Adrenal gland (tissue), 5 donors: ENCODE data around the gene GRIA1.

Experiments
- CTCF ChIP-seq, 6 experiments: fragments of 450-650 bp in 4 of 6; fragments of 200-600 bp in 2 of 6; sonication (generic) in 1 of 6; IDR thresholded peaks; 1 replicate in 5 of 6; 2 replicates in 1 of 6; pipeline versions ENCODE4 v1.5.1 to v1.8.0; 2016 to 2021; ENCODE audit warnings: antibody characterized with exemption in 6 of 6, mild to moderate bottlenecking in 2 of 6, moderate library complexity in 1 of 6
- POLR2A ChIP-seq, 2 donors: fragments of 450-650 bp; IDR thresholded peaks; one replicate each; pipeline ENCODE4 v1.6.1; 2017; ENCODE audit warnings: antibody characterized with exemption in 2 of 2, mild to moderate bottlenecking in 2 of 2, moderate library complexity in 1 of 2
- donor health status: DM: no; HTN: no; CAD: no.

- TF ChIP-seq CTCF (IDR thresholded peaks at IDR 0.05) = no peak
- no peak for TF ChIP-seq POLR2A (IDR thresholded peaks at IDR 0.05)
Observed at GRCh38 chr5:153753645-153754432, 263.4 kb downstream of the GRIA1 start.
